Activated CD8-positive, alpha-beta memory T cell treated with anti-CD3 and anti-CD28 coated beads, Interleukin-2, amount 50 U/mL, for 24 hours (primary cell): ENCODE results near the gene DAPP1.
"Not testable (repeated sequence)": the region's sequence is repeated elsewhere in the genome, so short reads cannot be mapped to it uniquely, and the experiment has no call there.

ENCODE experiments used
- DNase-seq: peaks from one replicate; pipeline ENCODE4 v3.0.0-alpha.2; 2020; ENCODE audit errors: extremely low read depth

Gene DAPP1

GRCh38 chr4:99816545-99817308 lies at the start of gene DAPP1:
Gene DAPP1, plus strand, starts transcription at chr4:99816827. Its CDS starts 87 bp downstream, at chr4:99816914.
- DNase-seq = peak; percentile 47

- not testable (repeated sequence) for DNase-seq
These were observed 45.8 kb upstream of the DAPP1 start for GRCh38 chr4:99770842-99771241.

- DNase-seq = no peak
These were observed 32.7 kb upstream of the DAPP1 start for GRCh38 chr4:99783940-99784339.

GRCh38 chr4:99784842-99785241 lies 31.8 kb upstream of the DAPP1 start:
- no peak for DNase-seq

DNA sequence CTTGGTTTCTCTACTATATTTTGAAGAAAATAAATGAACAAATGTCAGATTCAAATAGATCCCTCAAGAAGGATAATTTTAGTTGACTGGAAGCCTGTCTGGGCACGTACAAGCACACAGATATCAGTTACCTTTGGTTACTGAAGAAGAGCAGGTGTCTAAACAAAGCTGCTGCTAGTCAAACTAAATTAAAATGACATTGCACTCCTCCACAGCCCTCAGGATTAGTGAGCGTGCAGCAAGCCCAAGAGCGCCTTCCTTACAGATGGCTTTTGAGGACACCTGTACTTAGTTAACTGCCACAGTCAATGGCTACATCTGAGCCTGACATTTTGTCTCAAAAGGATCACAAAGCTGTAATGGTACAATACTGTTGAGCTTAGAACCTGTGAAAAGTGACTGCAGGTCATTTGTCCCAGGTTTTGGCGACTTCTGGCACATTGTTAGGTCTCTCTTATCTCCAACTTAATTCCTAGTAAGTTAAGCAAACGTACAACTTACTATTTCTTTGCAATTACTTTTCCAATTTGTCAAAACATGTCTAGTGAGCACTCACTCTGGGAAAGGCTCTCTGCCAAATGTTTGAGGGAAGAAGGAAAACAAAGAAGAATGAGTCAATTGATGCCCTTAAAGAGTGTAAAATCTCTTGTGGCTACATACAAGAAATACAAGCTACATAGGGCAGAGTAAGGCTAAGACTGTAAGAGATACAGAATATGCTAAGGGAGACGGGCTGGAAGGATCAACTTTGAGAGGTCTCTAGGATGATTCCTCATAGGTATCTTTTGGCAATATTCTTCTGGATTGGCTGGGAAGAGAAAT lies 25.6 kb upstream of the DAPP1 start:
- DNase-seq = no peak

- DNase-seq = no peak
These were observed 16.2 kb upstream of the DAPP1 start for GRCh38 chr4:99800332-99801004.

DNA sequence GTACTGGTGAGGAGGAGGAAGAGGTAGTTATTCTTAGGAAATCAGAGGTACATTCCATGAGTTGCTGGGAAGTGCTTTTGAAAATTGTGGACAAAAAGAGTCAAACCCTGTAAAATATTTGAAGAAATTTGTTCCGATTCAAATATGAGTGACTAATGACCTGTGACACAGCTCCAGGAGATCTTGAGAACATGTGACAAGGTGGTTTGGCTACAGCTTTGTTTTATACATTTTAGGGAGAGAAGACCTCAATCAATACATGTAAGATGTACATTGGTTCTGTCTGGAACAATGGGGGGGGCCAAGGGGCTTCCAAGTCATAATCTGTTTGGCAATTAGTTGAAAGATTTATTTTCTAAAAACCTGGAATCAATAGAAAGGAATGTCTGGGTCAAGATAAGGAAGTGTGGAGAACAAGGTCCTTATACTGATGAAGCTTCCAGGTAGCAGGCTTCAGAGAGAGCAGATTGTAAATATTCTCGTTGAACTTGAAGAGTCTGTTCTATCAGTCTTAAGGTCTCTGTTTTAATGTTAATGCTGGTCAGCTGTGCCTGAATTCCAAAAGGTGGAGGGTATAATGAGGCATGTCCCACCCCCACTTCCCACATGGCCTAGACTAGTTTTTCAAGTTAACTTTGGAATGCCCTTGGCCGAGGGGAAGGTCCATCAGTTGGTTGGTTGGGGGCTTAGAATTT lies 15.5 kb upstream of the DAPP1 start:
- DNase-seq = no peak

DNA sequence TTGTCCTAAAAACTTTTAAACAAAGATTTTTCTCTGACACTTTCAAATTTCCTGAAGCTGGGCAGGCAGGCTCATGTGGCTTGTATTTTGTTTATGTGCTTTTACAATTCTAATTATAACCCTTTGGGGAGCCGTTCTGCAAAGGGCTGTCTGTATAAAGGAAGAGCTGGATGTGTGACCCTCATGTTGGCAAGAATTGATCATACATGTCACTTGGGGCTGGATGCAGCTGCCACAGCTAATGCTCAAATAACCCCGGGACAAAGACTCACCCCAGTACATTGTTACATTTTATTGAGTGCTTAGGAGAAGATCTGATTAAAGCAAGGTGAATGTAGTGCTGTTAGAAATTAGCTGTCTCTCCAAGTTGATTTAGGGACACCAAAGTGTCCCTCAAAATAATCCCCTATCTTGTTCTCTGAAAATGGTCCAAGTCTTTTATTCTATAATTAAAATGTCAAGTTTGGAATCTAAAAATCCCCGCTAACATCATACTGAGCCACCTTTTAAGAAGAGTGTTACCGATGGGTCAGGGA lies 13.0 kb upstream of the DAPP1 start:
- no peak for DNase-seq

- no peak for DNase-seq
These were observed 10.1 kb upstream of the DAPP1 start for GRCh38 chr4:99806545-99806944.

GRCh38 chr4:99807666-99808065 lies 9.0 kb upstream of the DAPP1 start:
- no peak for DNase-seq

- peak; percentile 50 for DNase-seq
These were observed 8.3 kb upstream of the DAPP1 start for GRCh38 chr4:99808260-99808857.

DNA sequence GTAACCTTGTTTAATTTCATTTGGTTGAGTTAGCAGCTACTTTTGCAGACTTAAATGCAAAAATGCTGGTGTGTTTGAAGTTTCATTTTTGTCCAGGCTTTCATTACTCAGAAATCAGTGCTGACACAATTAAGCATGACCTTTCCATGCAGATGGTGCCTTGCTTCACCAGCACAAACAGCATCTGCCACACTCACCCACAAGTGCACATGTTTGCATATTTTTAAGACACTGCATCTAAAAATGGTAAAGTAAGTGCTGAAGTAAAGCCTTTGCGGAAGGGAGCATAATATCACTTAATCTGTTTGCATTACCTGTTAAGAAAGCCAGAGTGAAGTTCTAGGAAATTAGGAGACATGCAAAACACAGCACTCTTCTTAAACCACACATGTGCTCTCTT lies 7.3 kb upstream of the DAPP1 start:
- DNase-seq = no peak

GRCh38 chr4:99810536-99810935 lies 6.1 kb upstream of the DAPP1 start:
- no peak for DNase-seq

- DNase-seq = no peak
These were observed 5.5 kb upstream of the DAPP1 start for GRCh38 chr4:99811117-99811516.

- DNase-seq = no peak
These were observed 4.8 kb upstream of the DAPP1 start for GRCh38 chr4:99811850-99812249.

- DNase-seq = no peak
These were observed 1.0 kb upstream of the DAPP1 start for GRCh38 chr4:99815597-99816011.

DNA sequence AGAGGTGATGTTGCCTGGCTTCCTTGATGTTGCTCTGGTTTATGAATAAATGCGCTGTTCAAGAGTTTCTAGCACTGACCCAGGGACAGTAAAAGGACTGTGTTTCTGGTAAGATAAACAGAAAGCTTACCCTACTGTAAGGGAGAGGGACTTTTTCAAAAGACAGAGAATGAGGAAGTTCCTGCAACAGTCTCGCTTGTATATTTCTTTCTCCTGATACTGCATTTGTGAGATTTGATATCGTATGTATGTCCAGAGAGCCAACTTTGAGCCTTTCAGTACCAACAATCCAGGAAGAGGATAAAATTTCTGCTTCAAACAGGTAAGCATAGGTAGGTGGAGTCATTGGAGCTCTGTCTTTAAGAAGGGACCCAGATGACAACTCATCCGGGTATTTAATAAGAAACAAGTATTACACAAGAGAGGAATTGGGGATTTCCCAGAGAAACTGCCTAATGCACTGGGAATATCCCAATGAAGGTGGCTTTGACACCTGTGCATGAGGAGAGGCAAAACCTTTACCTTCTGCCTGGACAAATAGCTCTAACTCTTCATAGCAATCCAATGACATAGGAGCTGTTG lies 773 bp downstream of the DAPP1 start:
- no peak for DNase-seq

DNA sequence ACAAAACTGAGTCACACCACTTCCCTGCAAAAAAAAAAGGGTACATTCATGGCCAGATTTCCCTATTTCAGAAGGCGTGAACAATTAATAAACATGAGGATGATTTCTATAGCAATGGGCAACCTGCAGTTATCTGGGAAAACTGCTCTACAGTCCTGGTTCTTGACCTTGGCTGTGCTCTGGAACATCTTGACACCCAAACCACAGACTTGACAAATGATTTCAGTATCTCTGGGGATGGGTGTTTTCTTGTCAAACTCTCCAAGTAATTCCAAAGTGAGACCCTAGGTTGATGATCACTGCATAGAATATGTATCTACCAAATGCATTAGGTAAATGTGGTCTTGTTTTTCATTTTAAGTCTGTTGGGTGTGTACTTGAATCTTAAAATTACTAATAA lies 2.0 kb downstream of the DAPP1 start:
- no peak for DNase-seq

GRCh38 chr4:99821918-99822503 lies 5.4 kb downstream of the DAPP1 start:
- no peak for DNase-seq

GRCh38 chr4:99822734-99823133 lies 6.1 kb downstream of the DAPP1 start:
- no peak for DNase-seq
